Stimulated activated CD8-positive, alpha-beta memory T cell treated with anti-CD3 and anti-CD28 coated beads, Interleukin-12 subunit alpha, Interleukin-12 subunit beta, amount 100 ng/mL, for 24 hours (primary cell): ENCODE results near the gene PECR.

ENCODE experiments used
- DNase-seq: peaks from one replicate; pipeline ENCODE4 v3.0.0-alpha.2; 2020; ENCODE audit errors: extremely low read depth

PECR gene

DNA sequence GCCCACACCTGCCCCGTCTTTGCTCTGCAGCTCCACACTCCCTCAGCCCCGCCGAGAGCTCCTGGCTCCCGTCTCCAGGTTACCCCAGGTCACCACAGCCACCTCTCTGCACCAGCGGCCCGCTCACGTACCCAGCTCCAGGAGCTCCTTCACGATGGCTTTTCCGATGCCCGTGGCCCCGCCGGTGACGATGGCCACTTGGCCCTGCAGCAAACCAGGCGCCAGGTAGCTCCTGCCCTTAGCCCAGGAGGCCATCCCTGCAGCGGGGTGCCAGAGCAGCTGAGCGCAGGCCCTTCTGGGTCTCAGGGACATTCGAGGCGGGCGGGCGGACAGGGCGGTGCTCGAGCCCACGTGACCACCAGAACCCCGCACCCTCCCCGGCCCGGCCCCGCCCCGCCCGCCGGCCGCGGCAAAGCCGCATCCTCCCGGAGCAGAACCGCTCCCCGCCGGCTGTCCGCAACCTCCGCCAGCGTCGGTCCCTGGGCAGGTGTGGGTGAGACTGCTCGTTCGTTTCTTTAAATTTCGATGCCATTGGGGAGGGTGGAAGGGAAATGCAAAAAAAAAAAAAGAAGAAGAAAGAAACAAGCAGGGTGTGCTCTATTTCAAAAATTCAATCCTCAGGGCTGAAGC lies at the start of gene PECR, which contains the start of gene TMEM169:
TSS of gene PECR (minus strand) at position 323 of the 630 bp plus-strand sequence. CDS start at position 255, 68 bp downstream.
TSS of gene TMEM169 (plus strand) at position 433 of the 630 bp plus-strand sequence. CDS start 14,045 bp downstream, outside the sequence.
- DNase-seq: peak; percentile 56

- DNase-seq: no peak
Measured at GRCh38 chr2:216130346-216130971, 48.9 kb upstream of the PECR start.

DNA sequence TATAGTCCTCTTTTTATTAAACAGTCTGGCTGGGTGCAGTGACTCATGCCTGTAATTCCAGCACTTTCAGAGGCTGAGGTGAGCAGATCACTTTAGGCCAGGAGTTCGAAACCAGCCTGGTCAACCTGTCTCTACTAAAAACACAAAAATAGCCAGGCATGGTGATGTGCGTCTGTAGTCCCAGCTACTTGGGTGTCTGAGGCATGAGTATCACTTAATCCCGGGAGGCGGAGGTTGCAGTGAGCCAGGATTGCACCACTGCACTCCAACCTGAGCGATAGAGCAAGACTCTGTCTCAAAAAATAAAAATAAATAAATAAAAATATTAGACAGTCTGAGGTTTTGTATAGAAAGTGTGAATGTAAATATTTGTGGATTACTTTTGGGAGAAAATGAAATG lies 45.3 kb upstream of the PECR start:
- DNase-seq: no peak

DNA sequence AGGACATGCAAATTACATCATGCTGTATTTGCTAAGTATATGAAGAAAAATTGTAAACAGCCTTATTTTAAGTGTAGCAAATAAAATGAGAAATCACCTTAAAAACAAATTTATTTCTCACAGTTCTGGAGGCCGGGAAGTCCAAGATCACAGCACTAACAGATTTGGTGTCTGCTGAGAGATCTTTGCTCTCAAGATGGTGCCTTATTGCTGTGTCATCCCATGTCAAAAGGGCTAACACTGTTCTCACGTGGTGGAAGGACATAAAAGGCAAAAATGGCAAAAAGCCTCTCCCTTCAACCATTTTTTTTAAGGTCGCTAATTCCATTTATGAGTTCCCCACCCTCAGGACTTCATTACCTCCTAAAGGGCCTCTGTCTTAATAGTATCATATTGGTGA lies 39.6 kb upstream of the PECR start:
- no peak for DNase-seq

- DNase-seq: no peak
Measured at GRCh38 chr2:216119986-216120385, 38.4 kb upstream of the PECR start.

DNA sequence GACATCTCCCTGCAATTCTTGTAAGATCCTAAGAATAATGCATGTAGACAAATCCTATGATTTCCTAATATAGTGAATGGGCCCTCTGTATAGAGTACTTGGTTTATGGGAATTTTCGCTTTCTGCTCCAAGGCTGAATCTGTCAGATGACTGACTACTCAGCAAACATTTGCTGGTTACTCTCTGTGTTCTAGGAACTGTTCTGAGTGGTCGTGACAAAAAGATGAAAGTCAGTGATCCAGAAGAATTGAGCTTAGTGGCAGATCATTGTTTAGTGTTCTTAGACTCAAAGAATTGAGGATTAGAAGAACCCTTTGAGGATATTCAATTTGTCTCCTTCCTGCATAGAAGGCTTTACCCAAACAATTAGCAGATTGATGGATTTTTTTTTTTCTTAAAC lies 37.5 kb upstream of the PECR start:
- DNase-seq: no peak

GRCh38 chr2:216118474-216118873 lies 36.9 kb upstream of the PECR start:
- DNase-seq: no peak

DNA sequence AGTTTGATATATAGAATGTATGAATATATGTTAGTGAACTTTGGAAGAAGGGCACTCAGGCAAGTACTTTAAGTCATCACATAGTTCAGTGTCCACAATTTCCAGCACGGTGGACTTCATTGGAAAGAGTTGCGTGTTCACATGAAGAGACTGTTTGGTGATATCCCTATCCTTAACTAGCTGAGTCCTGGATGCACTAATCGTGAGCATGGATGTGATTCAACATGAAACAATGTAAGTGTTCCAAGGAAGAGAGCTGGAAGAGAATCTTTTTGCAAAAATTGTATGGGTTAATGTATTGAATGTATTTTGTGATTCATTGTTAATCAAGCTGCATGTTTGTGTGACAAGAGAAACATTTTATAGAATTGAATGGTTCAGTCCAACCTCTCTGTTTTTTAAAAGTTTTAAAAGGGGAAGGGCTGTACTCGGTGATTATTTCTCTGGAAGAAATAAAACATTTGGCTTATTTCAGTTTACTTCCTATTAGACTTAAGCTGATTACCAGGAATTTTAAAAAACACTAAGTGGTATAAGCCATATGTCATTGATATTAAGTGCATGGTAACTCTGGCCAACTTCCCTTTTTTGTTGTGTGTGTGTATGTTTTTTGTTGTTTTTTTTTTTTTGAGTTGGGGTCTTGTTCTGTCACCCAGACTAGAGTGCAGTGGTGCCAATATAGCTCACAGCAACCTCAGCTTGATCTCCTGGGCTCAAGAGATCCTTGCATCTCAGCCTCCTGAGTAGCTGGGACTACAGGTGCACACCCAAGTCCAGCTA lies 36.1 kb upstream of the PECR start:
- no peak for DNase-seq

DNA sequence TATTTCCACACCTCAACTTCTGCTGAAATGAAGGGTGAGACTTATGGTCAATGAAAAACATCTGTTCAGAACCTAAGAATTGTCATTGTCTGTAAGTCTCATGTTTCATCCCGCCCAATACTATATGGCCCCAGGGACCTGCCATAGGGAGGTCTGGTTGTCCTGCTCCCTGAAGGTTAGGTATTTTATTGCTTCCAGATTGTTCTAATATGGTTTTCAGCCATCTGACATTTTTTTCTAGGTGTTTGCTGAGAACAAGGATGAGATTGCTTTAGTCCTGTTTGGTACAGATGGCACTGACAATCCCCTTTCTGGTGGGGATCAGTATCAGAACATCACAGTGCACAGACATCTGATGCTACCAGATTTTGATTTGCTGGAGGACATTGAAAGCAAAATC lies 34.8 kb upstream of the PECR start:
- DNase-seq: no peak

DNA sequence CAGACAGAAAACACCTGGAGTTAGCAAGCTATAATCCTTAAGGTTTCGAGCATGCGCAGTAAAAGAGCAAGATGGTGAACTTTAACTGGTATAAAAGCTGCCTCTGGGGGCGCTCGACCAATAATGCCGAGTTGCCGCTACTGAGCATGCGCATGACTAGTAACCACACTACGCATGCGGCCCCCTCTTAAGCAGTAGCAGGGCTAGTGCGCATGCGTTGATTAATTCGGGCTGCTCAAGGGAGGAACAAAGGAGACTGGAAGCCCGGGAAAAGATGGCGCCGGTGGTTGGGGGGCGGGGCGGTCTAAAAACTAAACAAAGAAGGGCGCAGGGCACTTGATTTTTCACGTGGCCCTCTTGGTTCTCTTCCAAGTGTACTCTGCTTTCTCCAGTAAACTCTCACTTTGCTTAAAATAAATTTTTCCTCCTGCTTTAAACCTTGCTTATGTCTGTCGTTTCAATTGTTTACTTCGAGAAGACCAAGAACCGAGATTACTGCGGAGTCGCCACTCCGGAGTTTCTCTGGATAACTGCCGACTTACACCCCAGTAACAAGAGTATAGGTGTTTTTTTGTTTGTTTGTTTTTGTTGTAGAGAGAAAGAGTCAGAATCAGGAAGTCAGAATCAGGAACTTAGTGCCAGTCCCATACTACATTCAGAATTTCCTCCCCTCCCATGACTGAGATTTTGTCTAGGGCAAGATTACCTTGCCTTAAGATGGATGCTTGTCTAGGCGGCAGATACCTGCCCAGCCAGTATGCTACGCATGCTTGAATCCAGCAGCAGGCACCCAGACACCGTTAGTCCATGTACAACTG lies 33.3 kb upstream of the PECR start:
- DNase-seq: peak; percentile 86

DNA sequence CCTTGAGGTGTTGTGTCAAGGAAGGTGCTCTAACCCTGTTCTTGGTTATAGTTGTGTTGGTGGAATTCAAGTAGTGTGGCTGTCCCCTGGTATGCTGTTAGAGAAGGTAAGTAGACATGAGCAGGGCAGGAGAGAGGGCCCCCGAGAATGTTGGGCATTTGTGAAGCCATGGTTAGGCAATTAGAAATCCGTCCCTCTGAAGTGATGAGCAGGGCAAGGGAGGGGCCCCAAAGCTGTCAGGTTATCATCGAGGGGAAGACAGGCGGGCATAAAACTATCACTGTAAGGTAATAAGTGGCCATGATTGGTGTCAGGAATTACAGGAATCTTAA lies 32.7 kb upstream of the PECR start:
- DNase-seq: no peak

DNA sequence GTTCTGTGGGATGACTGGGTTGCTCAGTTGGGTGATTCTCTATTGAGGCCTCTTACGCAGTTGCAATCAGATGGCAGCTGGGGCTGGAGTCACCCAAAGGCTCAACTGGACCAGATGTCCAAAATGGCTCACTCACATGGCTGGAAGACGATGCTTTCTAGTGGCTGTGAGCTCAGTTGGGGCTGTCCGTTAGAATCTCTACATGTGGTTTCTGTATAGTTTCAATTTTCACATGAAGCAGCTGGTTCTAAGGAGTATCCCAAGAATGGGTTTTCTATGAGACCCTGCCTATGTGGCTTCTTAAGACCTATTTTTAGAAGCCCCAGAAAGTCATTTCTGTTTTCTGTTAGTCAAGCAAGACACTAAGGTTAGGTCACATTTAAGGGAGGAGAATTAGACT lies 32.0 kb upstream of the PECR start:
- no peak for DNase-seq

DNA sequence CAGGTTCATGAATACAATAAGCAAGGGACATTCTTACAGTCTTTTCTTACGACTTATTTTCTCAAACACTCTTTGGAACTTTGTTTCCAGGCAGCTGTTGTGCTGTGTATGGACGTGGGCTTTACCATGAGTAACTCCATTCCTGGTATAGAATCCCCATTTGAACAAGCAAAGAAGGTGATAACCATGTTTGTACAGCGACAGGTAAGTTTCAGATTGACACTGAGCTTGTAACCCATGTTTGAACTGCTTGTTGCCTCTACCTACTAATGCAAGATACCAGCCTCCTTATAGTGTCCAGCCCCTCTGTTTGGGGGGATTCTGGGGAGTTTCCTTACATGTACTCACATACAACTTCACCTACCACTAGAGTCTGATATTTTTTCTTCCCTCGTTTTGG lies 31.3 kb upstream of the PECR start:
- DNase-seq: no peak

DNA sequence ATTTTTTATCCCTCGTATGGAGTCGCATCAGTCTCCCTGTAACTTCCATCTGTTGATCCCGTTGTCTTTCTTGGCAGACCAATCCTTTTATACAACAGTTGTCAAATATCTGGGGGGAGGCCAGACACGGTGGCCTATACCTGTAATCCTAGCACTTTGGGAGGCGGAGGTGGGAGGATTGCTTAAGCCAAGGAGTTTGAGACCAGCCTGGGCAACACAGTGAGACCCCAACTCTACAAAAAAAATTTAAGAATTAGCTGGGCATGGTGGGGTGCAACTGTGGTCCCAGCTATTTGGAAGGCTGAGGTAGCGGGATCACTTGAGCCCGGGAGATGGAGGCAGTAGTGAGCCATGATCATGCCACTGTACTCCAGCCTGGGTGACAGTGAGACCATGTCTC lies 29.5 kb upstream of the PECR start:
- no peak for DNase-seq

- no peak for DNase-seq
Measured at GRCh38 chr2:216110620-216111019, 29.0 kb upstream of the PECR start.

GRCh38 chr2:216109962-216110614 lies 28.5 kb upstream of the PECR start:
- DNase-seq: no peak

DNA sequence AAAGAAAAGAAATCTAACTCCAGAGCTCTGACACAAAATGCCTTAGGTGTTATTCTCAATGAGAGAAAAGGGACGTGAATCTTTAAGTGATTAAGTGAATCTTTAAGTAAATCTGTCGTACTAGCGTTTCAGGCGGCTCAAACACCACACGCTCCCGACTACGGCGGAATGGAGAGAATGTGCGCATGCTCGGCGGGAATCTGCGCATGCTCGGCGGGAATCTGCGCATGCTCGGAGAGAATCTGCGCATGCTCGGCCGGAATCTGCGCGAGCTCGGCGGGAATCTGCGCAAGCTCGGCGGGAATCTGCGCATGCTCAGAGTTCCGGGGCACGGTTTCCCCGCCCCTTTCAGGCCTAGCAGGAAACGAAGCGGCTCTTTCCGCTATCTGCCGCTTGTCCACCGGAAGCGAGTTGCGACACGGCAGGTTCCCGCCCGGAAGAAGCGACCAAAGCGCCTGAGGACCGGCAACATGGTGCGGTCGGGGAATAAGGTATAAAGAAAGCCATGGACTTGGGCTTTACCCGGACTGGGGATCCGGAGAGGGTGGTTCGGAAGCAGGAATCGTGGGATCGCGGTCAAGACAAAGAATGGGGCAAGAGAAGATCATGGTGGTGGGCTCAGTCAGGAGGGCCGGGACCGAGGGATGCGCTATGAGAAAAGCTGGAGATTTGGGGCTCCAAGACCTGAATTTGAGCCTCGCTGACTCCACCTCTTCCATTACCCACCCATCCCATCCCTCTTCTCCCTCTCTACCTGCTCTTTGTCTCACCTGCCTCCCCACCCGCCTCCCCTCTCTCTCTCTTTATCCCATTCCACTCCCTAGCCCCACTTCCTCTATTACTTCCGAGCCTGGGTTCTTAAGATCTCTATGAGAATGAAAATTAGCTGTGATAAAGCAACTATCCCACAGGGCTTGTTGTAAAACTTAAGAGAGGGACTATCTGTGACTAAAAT lies 27.6 kb upstream of the PECR start, which contains the start of gene XRCC5:
TSS of gene XRCC5 (plus strand) at position 382 of the 955 bp plus-strand sequence. CDS start at position 471, 89 bp downstream.
- peak; percentile 94 for DNase-seq

- no peak for DNase-seq
Measured at GRCh38 chr2:216108310-216108966, 26.8 kb upstream of the PECR start.

DNA sequence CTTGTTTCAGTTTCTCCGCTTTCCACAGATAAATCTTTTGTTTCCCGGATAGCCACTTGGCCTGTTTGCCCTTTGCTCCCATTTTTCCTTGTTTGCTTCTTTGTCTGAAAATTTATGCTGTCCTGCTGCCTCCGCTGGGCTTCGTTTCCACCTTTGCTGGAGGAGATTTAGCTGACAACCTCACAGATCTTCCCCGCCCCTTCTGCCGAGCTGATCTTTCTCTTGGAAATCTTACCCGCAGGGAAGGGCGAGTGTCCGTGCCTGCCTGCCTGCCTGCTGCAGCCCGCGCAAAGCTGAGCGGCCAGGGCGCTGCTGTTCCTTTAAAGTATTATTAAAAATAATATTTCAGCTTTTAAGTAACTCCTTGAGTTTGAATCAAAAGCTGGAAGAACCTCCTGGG lies 26.2 kb upstream of the PECR start:
- no peak for DNase-seq

GRCh38 chr2:216107320-216107719 lies 25.7 kb upstream of the PECR start:
- DNase-seq: no peak
